ENCODE data around the gene SNX8.

SNX8 gene

DNA sequence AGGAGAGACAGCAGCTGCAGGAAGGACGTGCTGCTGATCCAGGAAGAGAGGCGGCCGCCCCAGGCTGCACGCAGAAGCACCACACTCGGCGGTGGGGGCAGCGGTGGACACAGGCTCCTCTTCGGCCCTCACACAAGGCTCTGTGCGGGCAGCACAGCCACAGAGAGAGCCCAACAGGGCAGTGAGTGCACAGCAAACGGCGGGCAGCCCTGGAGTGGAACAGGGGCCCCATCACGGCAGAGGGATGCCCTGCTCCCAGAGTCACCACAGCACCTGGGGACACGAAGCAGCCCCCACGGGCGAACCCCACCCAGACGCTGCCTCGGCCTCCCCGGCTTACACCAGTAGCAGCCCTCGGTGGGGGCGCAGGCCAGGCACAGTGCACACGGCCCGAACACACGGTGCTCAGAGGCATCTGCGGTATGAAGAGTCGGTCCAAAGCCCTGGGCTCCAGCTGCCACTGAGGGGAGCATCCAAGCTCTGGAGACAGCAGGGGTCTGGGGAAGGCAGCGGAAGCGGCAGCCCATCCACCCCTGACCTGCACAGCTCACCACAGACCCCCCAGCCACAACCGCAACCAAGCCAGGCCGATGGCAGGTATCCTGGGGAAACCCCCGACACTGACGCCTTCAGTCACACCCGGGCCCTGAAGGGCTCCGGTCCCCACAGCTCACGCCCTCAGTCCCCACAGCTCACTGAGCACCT, 55.4 kb downstream of the SNX8 start:
- TF ChIP-seq GATA2 (IDR thresholded peaks at IDR 0.05; ENCODE audit: low read depth, low read length): no peak
- TF ChIP-seq GATA3 (IDR thresholded peaks at IDR 0.05; ENCODE audit: low read depth, low read length): no peak

GRCh38 chr7:2257651-2258050, 56.6 kb downstream of the SNX8 start:
- TF ChIP-seq GATA3 (IDR thresholded peaks at IDR 0.05; ENCODE audit: low read depth, low read length) (no peak), GATA2 (IDR thresholded peaks at IDR 0.05; ENCODE audit: low read depth, low read length) (no peak)

- TF ChIP-seq GATA2 (IDR thresholded peaks at IDR 0.05; ENCODE audit: low read depth, low read length) (no peak), GATA3 (IDR thresholded peaks at IDR 0.05; ENCODE audit: low read depth, low read length) (no peak)
These were observed 57.1 kb downstream of the SNX8 start for GRCh38 chr7:2257046-2257551.

GRCh38 chr7:2256306-2257045, 57.8 kb downstream of the SNX8 start:
- TF ChIP-seq GATA3 (IDR thresholded peaks at IDR 0.05; ENCODE audit: low read depth, low read length) (no peak), GATA2 (IDR thresholded peaks at IDR 0.05; ENCODE audit: low read depth, low read length) (no peak)

- TF ChIP-seq GATA3 (IDR thresholded peaks at IDR 0.05; ENCODE audit: low read depth, low read length) (no peak), GATA2 (IDR thresholded peaks at IDR 0.05; ENCODE audit: low read depth, low read length) (no peak)
These were observed 58.8 kb downstream of the SNX8 start for GRCh38 chr7:2255145-2256139.

DNA sequence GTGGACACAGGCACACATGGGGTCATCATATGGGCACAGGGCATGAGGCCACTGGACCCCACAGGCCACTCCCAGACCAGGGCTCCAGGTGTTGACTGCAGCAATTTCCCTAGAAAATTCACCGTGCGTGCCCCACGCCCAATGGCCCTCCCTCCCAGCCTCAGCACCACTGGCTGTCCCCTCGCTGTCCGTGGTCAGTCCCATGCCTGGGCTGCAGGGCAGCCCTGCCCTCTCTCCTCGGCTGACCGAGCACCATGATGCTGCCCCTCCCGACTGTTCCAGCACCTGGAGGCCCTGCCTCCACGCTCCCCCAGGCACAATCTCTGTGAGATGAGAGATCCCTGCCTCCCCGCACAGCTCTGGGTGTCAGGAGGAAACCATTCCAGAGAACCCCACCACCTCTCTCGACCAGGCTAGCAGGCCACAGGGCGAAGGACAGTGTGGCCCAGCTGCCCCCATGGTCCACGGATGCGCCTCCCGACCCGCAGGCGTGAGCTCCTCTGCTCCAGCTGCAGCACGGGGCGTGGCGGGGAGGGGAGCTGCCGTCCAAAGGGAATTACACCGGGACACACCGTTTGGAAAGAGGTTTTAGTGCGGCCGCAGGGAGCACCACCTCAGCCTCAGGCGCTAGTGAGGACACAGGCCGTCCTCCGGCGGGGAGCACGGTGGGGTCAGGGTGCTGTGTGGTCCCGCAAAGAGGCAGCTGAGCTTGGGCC, 59.7 kb downstream of the SNX8 start:
- TF ChIP-seq GATA2 (IDR thresholded peaks at IDR 0.05; ENCODE audit: low read depth, low read length): no peak
- no peak for TF ChIP-seq GATA3 (IDR thresholded peaks at IDR 0.05; ENCODE audit: low read depth, low read length)

DNA sequence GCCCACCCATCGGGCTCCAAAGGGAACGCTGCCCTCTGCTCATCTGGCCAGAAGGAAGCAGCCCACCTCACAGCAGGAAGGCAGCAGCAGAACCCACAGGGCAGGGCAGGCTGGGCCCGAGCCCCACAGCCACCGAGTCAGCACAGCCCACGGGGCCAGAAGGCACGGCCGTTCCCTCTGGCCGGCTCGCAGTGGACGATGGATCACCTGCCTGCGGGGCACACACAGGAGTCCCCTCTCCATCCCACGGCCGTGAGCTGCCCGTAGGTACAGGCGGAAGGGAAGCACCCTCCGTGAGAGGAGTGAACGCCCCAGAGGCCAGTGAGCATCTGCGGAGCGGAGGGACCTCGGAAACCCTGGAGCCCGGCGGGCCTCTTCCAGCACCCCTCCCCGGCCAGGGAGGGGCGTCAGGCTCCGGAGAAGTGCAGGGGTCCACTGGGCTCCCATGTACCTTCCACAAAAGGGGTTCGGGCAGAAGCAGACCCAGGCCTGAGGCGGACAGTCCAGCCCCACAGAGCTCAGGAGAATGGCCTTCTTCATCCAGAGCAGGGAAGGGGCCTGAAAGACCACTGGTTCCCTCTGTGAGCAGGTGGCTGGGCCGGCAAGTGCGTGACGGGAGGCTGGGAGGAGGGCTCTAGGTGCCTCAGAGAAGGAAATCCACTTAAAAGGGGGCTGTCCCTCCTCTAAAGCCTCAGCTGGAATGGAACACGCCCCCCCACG, 60.6 kb downstream of the SNX8 start:
- TF ChIP-seq GATA2 (IDR thresholded peaks at IDR 0.05; ENCODE audit: low read depth, low read length) (no peak), GATA3 (IDR thresholded peaks at IDR 0.05; ENCODE audit: low read depth, low read length) (no peak)

DNA sequence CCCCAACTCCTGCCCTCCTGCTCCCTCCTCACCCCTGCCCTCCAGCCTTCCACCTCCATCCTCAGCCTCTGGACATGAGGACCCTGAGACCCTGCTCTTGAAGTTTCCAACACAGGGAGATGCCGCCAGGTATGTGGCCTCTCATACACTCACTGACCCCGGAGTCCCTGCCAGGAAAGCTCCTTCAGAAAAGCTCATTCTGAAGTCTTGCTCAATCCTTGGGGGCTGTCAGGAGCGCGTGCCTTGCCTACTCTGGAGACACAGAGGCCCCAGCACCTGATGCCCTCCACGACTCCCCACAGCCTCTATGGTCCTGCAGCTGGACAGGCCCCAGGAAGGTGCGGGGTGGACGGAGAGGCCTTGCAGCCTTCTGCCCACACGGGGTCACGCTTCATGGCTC, 61.2 kb downstream of the SNX8 start:
- TF ChIP-seq GATA2 (IDR thresholded peaks at IDR 0.05; ENCODE audit: low read depth, low read length) (no peak), GATA3 (IDR thresholded peaks at IDR 0.05; ENCODE audit: low read depth, low read length) (no peak)

DNA sequence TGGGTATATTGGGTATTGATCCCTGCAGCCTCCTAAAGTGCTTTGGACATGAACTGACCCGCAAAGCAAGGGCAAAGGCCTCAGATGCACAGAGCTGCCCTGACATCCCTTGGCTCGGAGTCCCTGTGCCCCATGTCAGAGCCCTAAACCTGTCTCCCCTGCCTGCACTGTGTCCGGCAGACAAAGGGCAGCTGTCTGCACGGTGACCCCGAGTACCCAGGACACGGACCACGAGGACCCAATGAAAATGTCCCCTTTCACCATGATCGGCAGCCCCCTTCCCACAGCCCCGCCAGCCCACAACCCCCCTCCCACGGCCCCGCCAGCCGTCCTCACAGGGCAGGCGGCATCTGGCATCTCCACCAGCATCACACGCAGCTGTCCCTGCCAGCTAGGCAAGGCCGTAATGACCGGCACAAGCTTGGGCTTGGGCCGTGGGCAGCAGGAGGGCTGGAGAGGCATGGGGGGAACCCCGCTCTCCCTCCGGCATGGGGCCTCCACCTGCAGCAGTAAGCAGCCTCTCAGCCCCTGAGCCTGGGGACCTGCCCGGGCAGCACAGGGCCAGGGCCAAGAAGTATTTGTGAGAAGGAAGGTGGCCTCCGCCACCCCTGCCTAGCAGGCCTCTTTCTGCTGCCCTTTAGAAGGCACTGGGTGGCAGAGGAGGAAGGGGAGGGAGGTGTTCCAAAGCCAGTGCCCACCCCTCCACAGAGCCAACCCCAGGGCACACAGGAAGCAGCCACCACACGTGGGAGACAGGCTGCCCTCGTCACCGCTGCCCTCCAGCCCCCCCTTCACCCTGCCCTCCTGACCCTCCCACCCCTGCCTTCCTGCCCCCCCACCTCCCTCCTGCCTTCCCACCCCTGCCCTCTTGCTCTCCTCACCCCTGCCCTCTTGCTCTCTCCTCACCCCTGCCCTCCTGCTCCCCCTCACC, 62.1 kb downstream of the SNX8 start:
- no peak for TF ChIP-seq GATA3 (IDR thresholded peaks at IDR 0.05; ENCODE audit: low read depth, low read length)
- no peak for TF ChIP-seq GATA2 (IDR thresholded peaks at IDR 0.05; ENCODE audit: low read depth, low read length)

DNA sequence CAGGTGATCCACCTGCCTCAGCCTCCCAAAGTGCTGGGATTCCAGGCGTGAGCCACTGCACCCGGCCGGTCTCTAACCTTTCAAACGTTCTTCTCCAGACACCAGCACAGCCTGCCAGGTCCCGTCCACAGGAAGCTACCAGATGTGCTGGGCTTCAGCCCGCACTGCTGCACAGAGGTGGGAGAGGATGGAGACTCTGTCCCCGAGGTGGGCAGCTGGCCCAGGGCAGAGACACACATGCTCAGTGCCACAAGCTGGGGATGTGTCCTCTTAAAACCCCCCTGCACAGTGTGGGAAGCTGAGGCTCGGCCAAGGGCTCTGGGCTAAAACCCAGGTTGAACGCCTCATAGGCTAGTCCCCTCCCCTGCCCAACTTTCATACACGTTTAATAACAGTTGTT, 62.9 kb downstream of the SNX8 start:
- TF ChIP-seq GATA2 (IDR thresholded peaks at IDR 0.05; ENCODE audit: low read depth, low read length): no peak
- TF ChIP-seq GATA3 (IDR thresholded peaks at IDR 0.05; ENCODE audit: low read depth, low read length): no peak

DNA sequence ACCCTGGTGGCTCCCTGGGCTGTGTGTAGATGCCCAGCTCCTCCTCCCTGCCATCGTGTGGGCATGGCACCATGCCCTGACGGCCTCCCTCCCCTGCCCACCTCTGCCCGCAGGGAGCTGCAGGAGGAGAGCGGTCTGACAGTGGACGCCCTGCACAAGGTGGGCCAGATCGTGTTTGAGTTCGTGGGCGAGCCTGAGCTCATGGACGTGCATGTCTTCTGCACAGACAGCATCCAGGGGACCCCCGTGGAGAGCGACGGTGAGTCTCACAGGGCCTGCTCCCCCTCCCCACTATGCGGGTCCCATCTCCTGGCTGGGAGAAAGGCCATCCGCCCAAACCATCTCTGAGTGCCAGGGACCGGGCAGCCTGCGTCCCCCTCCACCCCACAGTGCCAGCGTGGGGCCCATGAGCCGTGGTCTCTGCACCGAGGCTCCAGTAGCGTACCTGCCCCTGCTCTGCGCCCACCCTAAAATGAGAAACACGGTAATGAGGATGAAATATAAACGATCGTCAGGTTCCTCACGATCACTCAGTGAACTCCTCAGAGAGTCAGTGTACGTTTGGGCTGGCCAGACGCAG, 64.4 kb downstream of the SNX8 start:
- TF ChIP-seq GATA2 (IDR thresholded peaks at IDR 0.05; ENCODE audit: low read depth, low read length) (no peak), GATA3 (IDR thresholded peaks at IDR 0.05; ENCODE audit: low read depth, low read length) (no peak)

Data from SH-SY5Y (cell line).